NOMO-1 (cell line): ENCODE results near the gene XBP1.
"Not testable (repeated sequence)": the region's sequence is repeated elsewhere in the genome, so short reads cannot be mapped to it uniquely, and the experiment has no call there.

Experiments used
- DNase-seq, 2 experiments: peaks; one replicate each; lab custom pipeline; 2025; ENCODE audit not compliant: unreplicated experiment in 2 of 2; lab: John Stamatoyannopoulos, UW

XBP1 gene

DNA sequence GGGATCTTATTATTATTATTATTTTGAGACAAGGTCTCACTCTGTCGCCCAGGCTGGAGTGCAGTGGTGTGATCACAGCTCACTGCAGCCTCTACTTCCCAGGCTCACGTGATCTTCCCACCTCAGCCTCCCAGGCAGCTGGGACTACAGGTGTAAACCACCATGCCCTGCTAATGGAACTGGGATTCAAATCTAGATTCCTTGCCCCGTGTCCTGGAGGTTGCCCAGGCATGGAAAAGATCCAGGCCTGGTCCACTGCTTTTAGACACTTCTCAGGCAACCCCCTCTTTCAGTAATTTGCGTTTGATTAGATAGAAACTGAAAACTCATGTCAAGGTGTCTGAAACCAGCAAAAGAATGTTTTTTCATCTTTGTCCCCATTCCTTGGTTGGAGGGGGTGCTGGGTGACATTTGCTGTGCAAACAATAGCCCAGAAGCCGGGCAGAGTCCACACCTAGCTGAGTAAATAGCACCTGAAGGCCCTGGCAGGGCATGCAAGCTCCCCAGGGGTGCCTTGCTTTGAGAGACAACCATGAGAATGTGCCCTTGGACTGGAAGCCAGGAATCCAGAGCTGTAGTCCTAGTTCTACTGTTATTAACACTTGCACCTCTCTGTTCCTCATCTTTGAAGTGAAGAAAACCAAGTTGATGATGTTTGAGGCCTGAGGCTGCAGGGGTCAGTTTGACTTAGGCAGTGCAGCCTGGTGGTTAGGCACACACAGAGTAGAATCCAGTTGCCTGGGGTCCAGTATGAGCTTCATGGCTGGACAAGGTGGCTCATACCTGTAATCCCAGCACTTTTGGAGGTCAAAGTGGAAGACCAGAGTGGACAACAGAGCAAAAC lies 19.1 kb upstream of the XBP1 start:
- no peak for DNase-seq

DNA sequence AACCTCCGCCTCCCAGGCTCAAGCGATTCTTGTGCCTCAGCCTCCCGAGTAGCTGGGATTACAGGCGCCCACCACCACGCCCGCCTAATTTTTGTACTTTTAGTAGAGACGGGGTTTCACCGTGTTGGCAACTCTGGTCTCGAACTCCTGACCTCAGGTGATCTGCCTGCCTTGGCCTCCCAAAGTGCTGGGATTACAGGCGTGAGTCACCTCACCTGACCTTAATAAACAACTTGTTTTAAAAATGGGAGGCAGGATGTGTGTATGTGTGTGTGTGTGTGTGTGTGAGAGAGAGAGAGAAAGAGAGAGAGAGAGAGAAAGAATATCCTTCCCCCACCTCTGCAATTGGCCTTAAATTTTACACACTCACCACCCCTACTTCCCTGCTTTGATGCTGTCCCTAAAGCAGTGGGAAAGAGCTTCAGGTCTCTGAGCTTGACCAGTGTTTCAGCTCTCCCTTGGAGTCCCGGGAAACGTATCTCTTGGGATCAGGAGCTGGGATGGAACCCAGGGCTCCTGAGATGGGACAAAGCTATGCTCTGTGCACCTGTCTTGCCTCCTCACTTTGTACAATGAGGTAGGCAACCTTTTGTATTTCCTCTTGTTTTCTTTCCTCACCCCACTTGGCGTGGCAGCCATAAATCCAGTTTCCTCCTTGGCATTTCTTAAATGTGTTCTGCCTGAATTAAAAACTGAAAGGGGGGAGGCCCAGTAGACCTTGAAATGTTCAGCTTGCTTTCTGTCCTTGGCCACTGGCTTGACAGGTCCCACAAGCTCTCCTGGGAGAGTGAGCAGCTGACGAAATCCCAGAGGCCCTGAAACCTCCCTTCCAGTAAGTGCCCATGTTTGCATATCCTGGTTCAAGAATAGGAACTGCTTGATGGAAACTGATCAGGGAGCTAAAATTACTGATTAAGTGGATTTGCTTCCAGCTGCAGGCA lies 17.8 kb upstream of the XBP1 start:
- no peak for DNase-seq

GRCh38 chr22:28817064-28817463 lies 16.7 kb upstream of the XBP1 start:
- DNase-seq: no peak

DNA sequence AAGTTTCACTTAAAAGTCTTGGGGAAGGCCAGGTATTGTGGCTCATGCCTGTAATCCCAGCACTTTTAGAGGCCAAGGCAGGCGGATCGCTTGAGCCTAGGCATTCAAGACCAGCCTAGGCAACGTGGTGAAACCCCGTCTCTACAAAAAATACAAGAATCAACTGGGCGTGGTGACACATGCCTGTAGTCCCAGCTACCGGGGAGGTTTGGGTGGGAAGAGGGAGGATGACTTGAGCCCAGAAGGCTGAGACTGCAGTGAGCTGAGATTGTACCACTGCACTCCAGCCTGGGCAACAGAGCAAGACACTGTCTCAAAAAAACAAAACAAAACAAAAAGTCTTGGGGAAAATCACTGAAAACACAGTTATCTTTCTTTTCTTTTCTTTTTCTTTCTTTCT lies 15.4 kb upstream of the XBP1 start:
- no peak for DNase-seq

- DNase-seq: no peak
Observed at GRCh38 chr22:28815111-28815510, 14.7 kb upstream of the XBP1 start.

GRCh38 chr22:28813772-28814518 lies 13.6 kb upstream of the XBP1 start:
- peak; percentile 69 to 86 for DNase-seq

DNA sequence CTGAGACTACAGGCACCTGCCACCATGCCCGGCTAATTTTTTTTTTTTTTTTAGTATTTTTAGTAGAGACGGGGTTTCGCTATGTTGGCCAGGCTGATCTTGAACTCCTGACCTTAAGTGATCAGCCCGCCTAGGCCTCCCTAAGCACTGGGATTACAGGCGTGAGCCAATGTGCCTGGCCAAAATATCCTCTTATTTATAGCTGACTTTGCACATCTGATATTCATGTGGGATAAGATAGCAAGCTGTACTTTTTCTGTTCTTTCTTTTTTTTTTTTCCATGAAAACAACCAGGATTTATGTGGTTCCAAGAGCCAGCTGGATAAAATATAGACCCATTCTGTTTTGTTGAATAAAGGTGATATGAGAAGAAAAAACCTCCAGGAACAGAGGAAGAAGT lies 12.1 kb upstream of the XBP1 start:
- no peak for DNase-seq

DNA sequence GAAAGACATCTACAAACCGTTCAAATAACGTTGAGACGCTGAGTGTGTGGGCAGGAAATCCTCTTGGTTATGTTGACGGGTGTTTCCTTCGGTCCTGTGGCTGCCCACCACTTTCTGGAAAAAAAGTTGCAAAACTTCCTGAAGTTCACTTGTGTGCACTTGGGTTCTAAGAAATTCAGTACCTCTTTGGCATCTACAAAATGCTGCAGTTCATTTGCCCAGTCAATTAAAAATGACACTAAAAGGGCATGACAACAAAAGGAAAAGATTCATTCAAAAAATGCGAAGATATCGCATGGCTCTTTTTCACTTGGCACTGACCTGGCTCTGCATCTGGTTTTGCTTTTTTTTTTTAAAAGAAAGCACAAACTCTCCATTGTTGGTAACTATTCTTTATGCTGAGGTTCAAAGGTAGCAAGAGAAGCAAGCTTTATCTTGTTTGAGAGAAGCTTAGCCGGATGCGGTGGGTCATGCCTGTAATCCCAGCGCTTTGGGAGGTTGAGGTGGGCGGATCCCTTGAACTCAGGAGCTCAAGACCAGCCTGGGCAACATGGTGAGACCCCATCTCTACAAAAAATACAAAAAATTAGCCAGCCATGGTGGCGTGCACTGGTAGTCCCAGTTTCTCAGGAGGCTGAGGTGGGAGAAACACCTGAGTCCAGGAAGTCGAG lies 10.6 kb upstream of the XBP1 start:
- peak; percentile 73 to 86 for DNase-seq

- DNase-seq: no peak
Observed at GRCh38 chr22:28808716-28809355, 8.5 kb upstream of the XBP1 start.

DNA sequence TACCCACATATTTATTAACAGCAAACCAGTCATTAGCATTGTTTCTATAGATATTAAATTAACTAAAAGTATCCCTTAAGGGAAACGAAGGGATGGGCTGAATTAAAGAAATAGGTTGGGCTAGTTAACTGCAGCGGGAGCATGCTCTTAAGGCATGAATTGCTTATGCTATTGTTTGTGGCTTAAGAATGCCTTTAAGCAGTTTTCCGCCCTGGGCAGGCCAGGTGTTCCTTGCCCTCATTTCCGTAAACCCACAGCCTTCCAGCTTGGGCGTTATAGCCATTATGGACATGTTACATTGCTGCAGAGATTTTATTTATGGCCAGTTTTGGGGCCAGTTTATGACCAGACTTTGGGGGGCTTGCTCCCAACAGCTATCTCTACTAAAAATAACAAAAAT lies 5.1 kb upstream of the XBP1 start:
- not testable (repeated sequence) for DNase-seq

DNA sequence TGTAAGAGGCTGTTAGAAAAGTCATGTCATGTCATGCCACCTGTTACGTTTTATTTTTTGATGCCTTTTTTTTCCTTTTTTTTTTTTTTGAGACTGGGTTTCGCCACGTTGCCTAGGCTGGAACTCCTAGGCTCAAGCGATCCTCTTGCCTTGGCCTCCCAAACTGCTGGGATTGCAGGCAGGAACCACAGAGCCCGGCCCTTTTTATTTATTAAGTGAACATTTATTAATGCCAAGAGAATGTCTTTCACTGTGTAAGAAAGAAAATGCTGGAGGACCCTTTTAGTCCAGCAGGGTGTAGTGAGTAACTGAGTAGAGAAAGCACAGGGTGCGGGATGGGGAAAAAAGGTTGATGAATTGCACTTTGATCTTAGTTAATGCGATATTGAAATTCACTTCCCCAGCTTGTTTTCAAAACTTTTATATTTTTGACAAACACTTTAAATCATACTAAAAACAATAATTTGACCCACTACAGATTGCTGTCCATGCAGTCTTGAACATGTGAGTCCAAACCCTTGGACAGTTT lies 2.3 kb upstream of the XBP1 start:
- DNase-seq: peak in 1 of 2 experiments; percentile 26

- peak; percentile 16 to 26 for DNase-seq
Observed at GRCh38 chr22:28801845-28802594, 1.7 kb upstream of the XBP1 start.

GRCh38 chr22:28799606-28800307 lies 612 bp downstream of the XBP1 start:
- peak; percentile 36 to 44 for DNase-seq

- peak; percentile 40 to 68 for DNase-seq
Observed at GRCh38 chr22:28798810-28799605, 1.4 kb downstream of the XBP1 start.

DNA sequence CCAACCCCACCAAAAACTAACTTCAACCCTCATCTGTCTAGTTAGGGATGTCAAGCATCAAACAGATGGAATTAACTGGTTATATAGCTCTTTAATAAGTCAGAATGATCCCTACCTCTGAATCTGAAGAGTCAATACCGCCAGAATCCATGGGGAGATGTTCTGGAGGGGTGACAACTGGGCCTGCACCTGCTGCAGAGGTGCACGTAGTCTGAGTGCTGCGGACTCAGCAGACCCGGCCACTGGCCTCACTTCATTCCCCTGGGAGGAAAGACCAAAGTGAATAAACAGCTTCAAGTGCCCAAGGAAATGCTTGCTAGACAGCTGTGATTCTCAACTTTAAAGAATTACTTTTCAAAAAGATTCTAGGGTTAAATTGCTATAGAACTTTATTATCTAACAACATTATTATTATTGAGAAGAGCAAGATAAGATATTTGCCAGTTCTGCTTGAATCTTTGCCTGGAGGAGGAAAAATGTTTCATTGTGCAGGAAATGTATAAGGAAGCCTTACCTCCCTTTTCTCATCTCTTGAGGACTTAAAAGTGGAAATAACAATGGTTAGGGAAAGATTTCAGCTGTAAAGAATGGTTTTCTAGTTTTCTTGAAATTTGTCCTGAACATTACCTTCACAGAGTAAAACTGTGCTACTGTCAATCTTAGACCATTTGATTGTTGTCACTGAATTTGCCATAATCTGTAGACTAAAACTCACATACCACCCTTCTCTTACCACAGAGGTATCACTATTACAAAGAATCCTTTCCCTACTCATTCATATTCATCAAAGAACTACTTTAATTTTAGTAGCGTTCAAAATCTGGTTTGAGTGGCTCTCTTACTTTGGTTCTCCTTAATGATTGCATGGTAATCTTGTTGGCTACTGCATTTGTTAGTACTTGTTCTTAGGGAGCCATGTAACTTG lies 4.2 kb downstream of the XBP1 start:
- no peak for DNase-seq

- DNase-seq: no peak
Observed at GRCh38 chr22:28795071-28795693, 5.2 kb downstream of the XBP1 start.
